ENCODE results near the gene CFAP299.

DNA sequence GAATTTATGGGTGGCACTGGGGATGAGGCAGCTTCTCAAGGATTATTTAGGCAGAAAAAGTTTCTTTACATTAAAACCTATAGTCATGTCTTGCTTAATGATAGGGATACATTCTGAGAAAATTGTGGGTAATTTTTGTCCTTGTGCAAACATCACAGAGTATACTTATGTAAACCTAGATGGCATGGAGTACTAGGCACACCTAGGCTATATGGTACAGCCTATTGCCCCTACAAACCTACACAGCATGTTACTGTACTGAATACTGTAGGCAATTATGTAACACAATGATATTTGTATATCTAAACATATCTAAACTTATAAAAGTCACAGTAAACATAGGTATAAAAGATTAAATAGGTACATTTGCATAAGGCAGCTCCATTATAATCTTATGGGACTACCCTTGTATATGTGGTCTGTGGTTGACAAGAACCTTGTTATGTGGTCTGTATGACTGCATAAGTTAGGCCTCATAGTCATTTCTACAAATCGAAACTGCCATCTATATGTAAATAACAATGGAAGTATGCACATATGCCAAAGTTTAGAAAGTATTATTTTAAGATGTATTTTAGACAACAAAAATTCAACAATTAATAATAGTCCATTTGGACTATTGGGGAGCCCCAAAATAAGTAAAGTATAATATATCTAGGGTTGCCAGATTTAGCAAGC lies 87.3 kb downstream of the CFAP299 start:
- TF ChIP-seq, protein P1, sequence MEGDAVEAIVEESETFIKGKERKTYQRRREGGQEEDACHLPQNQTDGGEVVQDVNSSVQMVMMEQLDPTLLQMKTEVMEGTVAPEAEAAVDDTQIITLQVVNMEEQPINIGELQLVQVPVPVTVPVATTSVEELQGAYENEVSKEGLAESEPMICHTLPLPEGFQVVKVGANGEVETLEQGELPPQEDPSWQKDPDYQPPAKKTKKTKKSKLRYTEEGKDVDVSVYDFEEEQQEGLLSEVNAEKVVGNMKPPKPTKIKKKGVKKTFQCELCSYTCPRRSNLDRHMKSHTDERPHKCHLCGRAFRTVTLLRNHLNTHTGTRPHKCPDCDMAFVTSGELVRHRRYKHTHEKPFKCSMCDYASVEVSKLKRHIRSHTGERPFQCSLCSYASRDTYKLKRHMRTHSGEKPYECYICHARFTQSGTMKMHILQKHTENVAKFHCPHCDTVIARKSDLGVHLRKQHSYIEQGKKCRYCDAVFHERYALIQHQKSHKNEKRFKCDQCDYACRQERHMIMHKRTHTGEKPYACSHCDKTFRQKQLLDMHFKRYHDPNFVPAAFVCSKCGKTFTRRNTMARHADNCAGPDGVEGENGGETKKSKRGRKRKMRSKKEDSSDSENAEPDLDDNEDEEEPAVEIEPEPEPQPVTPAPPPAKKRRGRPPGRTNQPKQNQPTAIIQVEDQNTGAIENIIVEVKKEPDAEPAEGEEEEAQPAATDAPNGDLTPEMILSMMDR (conservative IDR thresholded peaks at IDR 0.05), result no peak
- no peak for TF ChIP-seq EZH2 (IDR thresholded peaks at IDR 0.05; ENCODE audit: low read depth)
